ENCODE measurements around the gene ARPC1A. TPM values are rescaled to one million over a fixed set of nuclear protein-coding genes. Genes with fewer than 3 reads are reported as not detected.

ARPC1A gene
- polyA plus RNA-seq, 1 of the 3 experiments (the other 2 are of a cell fraction): 306 TPM

DNA sequence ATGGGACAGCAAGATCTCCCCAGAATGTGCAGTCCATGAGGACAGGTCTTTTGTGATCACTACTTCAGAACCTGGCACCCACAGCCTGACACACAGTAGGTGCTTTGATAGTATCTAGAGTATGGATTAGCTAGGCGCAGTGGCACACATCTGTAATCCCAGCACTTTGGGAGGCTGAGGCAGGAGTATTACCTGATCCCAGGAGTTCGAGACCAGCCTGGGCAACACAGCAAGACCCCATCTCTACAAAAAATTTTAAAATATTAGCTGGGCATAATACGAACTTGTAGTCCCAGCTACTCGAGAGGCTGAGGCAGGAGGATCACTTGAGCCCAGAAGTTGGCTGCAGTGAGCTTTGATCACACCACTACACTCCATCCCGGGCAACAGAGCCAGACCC, 26.5 kb downstream of the ARPC1A start:
- Histone ChIP-seq H3K36me3 (replicated peaks in 1 of 2; ENCODE audit: control insufficient read depth in 1 of 2, insufficient read depth in 2 of 2, low read length in 1 of 2) (peaks cover 44 to 68% of the 10 kb centered on the region in 2 experiments), H2AFZ (ENCODE audit: low read depth) (no peak overlapping the region), H3K4me3 (ENCODE audit: low read depth in 2 of 2, low read length in 1 of 2) (no peak overlapping the region), H3K79me2 (ENCODE audit: insufficient read depth) (peaks cover 6% of the 10 kb centered on the region; the same call in 1 of the 2 replicates), H3F3A (replicated peaks; ENCODE audit: insufficient read depth) (no peaks in the 10 kb centered on the region), H3K4me2 (no peak overlapping the region), H3K9me3 (no peaks in the 10 kb centered on the region), H3K27me3 (ENCODE audit: insufficient read depth) (no peaks in the 10 kb centered on the region), H3K27ac (ENCODE audit: low read depth in 2 of 2, low read length in 1 of 2) (no peak overlapping the region), H3K9me2 (no peaks in the 10 kb centered on the region), H4K20me1 (ENCODE audit: insufficient read depth) (no peaks in the 10 kb centered on the region), H3K4me1 (ENCODE audit: control insufficient read depth in 1 of 2, insufficient read depth in 2 of 2, low read depth in 1 of 2, low read length in 1 of 2) (no peaks in the 10 kb centered on the region), H3K9ac (no peak overlapping the region)
- WGBS (ENCODE audit: low lambda C conversion rate): 94% methylated on average over 5 of the region's 5 CpGs
- no peak for DNase-seq
- POLR2A ChIA-PET: no interaction called here
- CTCF ChIA-PET: interaction anchor here (1.8 kb wide), 1 partner anchor 14 kb away, joined by 5 read pairs; no protein-coding TSS in a partner anchor
- TF ChIP-seq, protein P1, sequence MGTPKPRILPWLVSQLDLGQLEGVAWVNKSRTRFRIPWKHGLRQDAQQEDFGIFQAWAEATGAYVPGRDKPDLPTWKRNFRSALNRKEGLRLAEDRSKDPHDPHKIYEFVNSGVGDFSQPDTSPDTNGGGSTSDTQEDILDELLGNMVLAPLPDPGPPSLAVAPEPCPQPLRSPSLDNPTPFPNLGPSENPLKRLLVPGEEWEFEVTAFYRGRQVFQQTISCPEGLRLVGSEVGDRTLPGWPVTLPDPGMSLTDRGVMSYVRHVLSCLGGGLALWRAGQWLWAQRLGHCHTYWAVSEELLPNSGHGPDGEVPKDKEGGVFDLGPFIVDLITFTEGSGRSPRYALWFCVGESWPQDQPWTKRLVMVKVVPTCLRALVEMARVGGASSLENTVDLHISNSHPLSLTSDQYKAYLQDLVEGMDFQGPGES (IDR thresholded peaks at IDR 0.05; ENCODE audit: low read depth, low read length): no peak
- TF ChIP-seq, protein P2, sequence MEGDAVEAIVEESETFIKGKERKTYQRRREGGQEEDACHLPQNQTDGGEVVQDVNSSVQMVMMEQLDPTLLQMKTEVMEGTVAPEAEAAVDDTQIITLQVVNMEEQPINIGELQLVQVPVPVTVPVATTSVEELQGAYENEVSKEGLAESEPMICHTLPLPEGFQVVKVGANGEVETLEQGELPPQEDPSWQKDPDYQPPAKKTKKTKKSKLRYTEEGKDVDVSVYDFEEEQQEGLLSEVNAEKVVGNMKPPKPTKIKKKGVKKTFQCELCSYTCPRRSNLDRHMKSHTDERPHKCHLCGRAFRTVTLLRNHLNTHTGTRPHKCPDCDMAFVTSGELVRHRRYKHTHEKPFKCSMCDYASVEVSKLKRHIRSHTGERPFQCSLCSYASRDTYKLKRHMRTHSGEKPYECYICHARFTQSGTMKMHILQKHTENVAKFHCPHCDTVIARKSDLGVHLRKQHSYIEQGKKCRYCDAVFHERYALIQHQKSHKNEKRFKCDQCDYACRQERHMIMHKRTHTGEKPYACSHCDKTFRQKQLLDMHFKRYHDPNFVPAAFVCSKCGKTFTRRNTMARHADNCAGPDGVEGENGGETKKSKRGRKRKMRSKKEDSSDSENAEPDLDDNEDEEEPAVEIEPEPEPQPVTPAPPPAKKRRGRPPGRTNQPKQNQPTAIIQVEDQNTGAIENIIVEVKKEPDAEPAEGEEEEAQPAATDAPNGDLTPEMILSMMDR (IDR thresholded peaks at IDR 0.05): no peak
- no peak for TF ChIP-seq NRF1 (IDR thresholded peaks at IDR 0.05; ENCODE audit: low read depth, low read length)
- TF ChIP-seq ELF1 (IDR thresholded peaks at IDR 0.05): no peak
- TF ChIP-seq GATA2 (CRISPR knock-in tag; IDR thresholded peaks at IDR 0.05): no peak
- TF ChIP-seq EP300 (IDR thresholded peaks at IDR 0.05; ENCODE audit: borderline replicate concordance in 1 of 2, low read depth in 1 of 2, low read length in 1 of 2): no peak

DNA sequence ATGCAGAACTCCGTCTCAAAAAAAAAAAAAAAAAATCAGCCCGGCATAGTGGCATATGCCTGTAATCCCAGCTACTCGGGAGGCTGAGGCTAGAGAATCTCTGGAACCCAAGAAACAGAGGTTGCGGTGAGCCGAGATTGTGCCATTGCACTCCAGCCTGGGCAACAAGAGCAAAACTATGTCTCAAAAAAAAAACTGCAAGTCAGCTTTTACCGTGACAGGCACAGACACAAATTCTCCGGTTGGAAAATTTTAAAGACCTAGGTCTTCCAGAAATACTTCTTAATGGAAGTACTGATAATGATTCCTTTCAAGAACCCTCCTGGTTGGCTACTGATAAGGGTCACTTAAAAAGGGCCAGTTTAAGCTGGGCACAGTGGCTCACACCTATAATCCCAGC, 29.4 kb downstream of the ARPC1A start:
- no peak for TF ChIP-seq ELF1 (IDR thresholded peaks at IDR 0.05)
- TF ChIP-seq, protein P3, sequence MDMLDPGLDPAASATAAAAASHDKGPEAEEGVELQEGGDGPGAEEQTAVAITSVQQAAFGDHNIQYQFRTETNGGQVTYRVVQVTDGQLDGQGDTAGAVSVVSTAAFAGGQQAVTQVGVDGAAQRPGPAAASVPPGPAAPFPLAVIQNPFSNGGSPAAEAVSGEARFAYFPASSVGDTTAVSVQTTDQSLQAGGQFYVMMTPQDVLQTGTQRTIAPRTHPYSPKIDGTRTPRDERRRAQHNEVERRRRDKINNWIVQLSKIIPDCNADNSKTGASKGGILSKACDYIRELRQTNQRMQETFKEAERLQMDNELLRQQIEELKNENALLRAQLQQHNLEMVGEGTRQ (IDR thresholded peaks at IDR 0.05; ENCODE audit: borderline replicate concordance, low read depth, low read length): no peak
- no peak for TF ChIP-seq JUND (IDR thresholded peaks at IDR 0.05)
- CTCF ChIA-PET: interaction anchor here (0.7 kb wide), 1 partner anchor 1333 kb away, joined by 3 read pairs; no protein-coding TSS in a partner anchor

More for the DNA sequence above, 29.4 kb downstream of the ARPC1A start:
- Histone ChIP-seq H4K20me1 (ENCODE audit: insufficient read depth) (no peaks in the 10 kb centered on the region), H3K27me3 (ENCODE audit: insufficient read depth) (no peaks in the 10 kb centered on the region), H2AFZ (ENCODE audit: low read depth) (no peak overlapping the region), H3K27ac (ENCODE audit: low read depth in 2 of 2, low read length in 1 of 2) (no peak overlapping the region), H3K4me2 (no peak overlapping the region), H3K79me2 (ENCODE audit: insufficient read depth) (peaks cover 3% of the 10 kb centered on the region; the same call in 1 of the 2 replicates), H3K36me3 (replicated peaks in 1 of 2; ENCODE audit: control insufficient read depth in 1 of 2, insufficient read depth in 2 of 2, low read length in 1 of 2) (peaks cover 50 to 65% of the 10 kb centered on the region in 2 experiments), H3K4me1 (ENCODE audit: control insufficient read depth in 1 of 2, insufficient read depth in 2 of 2, low read depth in 1 of 2, low read length in 1 of 2) (no peaks in the 10 kb centered on the region), H3K9ac (no peak overlapping the region), H3K4me3 (ENCODE audit: low read depth in 2 of 2, low read length in 1 of 2) (no peak overlapping the region), H3K9me2 (no peaks in the 10 kb centered on the region), H3F3A (replicated peaks; ENCODE audit: insufficient read depth) (no peaks in the 10 kb centered on the region), H3K9me3 (no peaks in the 10 kb centered on the region)
- POLR2A ChIA-PET: interaction anchor here (0.6 kb wide), 2 partner anchors 29 to 98 kb away, joined by 3 to 5 read pairs; no protein-coding TSS in a partner anchor
- WGBS (ENCODE audit: low lambda C conversion rate): 94% methylated on average over 7 of the region's 7 CpGs
- no peak for DNase-seq

All from SK-N-SH (cell line).